GDM1 (cell line): ENCODE measurements around the gene ORAI3.

ENCODE experiments used
- DNase-seq: peaks from one replicate; lab custom pipeline; 2025; lab: John Stamatoyannopoulos, UW

Gene ORAI3

DNA sequence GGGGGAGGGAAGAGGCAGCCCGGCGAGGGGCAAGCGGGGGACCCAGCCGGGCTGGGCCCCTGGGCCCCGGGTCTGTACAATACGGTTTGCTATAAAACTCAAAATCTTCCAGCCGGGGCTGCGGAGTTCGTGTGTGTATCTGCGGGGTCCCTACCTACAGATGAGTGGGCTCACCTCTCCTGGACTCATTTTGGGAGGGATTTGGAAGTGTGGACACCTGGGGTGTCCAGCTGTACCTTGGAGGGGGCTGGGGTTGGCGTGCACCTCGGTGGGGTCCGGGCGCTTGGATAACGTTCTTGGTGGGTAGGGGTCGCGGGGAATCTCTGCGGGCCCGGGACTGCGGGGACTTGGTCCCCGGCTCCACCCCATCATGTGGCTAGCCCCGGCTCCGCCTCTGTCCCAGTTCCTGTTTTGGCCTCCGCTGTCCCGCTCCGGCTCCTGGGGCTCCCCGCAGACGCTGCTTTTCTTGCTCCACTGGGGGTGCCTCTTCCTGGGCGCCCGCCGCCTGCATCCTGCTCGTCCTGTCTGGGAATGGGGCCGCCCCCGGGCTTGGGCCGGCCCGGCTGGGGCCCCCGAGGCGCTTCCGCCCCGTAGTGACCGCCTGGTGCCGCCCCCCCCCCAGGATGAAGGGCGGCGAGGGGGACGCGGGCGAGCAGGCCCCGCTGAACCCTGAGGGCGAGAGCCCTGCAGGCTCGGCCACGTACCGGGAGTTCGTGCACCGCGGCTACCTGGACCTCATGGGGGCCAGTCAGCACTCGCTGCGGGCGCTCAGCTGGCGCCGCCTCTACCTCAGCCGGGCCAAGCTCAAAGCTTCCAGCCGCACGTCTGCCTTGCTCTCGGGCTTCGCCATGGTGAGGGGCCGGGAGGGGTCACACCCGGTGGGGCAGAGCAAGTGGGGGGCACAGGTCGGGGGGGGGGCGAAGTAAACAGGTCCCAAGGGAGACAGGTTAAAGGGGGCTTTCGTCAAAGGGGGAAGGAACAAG is at the start of gene ORAI3:
TSS of gene ORAI3 (plus strand) at position 402 of the 983 bp plus-strand sequence. CDS start at position 624, 222 bp downstream.
- DNase-seq = peak; percentile 55

DNA sequence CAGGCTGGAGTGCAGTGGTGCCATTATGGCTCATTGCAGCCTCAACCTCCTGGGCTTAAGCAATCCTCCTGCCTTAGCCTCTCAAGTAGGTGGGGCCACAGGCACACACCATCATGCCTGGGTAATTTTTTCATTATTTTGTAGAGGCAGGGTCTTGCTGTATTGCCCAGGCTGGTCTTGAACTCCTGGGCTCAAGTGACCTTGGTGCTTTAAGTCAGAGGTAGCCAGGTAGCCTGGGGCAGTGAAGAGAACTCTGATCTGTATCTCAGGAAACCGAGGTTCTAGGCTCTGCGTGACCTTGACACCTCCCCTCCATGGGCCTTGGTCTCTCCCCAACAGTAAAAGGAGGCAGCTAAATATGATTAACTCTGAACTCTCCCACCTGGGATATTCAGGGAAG is 49.1 kb upstream of the ORAI3 start:
- DNase-seq = no peak

DNA sequence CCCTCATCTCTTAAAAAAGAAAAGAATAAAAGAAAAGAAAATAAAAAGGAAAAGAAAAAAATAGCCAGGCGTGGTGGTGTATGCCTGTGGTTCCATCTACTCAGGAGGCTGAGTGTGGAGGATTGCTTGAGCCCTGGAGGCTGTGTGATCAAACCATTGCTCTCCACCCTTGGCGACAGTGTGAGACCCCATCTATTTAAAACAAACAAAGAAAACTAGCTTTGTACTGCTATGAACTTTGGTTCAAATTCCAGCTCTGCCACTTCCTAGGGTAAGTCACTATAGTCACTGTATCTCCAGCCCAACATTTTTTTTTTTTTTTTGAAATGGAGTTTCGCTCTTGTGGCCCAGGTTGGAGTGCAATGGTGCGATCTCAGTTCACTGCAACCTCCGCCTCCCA is 48.3 kb upstream of the ORAI3 start:
- no peak for DNase-seq

DNA sequence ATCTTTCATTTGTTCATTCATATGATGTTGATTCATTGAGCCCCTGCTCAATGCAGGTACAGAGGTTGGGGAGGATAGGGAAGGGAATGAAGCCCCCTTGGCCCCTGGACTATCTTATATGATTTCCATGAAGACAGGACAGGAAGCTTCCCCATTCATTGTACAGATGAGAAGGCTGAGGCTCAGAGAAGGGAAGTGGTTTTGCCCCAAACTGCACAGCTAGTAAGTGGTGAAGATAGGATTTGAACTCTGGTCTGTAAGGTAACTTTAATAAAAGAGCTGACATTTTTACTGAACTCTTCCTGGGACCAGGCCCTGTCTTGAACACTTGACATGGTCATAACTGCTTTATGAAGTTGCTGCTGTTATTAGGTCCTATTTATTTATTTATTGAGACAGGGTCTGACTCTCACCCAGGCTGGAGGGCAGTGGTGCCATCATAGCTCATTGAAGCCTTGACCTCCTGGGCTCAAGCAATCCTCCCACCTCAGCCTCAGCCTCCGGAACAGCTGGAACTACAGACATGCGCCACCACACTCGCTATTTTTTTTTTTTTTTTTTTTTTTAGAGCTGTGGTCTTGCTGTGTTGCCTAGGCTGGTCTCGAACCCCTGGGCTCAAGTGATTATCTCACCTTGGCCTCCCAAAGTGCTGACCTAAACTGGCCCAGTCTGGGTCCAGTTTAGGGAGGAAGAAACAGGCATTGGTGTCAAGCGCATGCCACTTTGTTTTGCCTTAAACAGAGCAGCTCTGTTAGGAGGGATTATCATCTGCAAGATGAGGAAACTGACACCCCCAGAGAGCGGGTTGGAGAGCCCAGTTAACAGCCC is 47.5 kb upstream of the ORAI3 start:
- DNase-seq = no peak

DNA sequence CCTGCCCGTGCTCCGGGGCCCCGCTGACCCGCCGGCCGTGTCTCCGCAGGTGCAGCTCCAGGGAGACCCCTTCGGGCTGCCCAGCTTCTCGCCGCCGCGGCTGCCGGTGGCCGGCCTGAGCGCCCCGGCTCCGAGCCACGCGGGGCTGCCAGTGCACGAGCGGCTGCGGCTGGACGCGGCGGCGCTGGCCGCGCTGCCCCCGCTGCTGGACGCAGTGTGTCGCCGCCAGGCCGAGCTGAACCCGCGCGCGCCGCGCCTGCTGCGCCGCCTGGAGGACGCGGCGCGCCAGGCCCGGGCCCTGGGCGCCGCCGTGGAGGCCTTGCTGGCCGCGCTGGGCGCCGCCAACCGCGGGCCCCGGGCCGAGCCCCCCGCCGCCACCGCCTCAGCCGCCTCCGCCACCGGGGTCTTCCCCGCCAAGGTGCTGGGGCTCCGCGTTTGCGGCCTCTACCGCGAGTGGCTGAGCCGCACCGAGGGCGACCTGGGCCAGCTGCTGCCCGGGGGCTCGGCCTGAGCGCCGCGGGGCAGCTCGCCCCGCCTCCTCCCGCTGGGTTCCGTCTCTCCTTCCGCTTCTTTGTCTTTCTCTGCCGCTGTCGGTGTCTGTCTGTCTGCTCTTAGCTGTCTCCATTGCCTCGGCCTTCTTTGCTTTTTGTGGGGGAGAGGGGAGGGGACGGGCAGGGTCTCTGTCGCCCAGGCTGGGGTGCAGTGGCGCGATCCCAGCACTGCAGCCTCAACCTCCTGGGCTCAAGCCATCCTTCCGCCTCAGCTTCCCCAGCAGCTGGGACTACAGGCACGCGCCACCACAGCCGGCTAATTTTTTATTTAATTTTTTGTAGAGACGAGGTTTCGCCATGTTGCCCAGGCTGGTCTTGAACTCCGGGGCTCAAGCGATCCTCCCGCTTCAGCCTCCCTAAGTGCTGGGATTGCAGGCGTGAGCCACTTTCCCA is 46.6 kb upstream of the ORAI3 start:
- peak; percentile 67 for DNase-seq

DNA sequence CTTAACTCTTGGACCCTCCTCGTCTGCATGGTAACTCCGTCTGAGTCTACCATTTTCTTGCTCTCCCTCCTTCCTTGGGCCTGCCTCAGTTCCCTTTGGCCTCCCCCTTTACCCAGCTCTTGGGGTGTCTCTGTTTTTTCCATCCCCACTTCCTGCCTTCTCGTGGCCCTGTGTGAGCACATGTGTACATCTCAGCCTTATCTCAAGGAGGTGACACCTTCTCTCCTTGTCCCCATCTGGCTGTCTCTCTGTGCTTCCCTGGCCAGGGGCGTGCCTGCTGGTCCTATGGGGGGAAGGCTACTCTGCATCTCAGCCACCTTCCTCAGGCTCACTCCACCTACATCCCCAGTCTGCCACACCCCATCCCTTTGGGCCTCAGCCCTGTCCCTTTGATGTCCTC is 45.9 kb upstream of the ORAI3 start:
- DNase-seq = no peak

DNA sequence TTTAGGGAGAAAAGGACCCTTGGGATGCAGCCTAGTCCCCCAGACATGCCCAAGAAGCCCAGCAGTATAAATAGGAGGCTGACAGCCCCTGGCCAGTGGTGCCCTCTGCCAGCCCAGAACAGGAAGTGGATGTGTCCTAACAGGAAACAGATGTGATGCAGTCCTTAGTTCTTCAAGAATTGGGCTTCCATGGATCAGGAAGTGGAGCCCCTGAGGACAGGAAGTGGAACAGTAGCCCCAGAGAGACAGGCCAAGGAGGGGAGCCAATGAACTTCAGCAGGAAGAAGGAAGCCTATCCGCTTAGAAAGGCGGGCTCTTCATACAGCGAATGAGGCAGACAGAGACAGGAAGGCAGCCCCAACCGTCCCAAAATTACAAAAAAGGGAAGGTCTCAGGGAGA is 45.3 kb upstream of the ORAI3 start:
- peak; percentile 94 for DNase-seq

DNA sequence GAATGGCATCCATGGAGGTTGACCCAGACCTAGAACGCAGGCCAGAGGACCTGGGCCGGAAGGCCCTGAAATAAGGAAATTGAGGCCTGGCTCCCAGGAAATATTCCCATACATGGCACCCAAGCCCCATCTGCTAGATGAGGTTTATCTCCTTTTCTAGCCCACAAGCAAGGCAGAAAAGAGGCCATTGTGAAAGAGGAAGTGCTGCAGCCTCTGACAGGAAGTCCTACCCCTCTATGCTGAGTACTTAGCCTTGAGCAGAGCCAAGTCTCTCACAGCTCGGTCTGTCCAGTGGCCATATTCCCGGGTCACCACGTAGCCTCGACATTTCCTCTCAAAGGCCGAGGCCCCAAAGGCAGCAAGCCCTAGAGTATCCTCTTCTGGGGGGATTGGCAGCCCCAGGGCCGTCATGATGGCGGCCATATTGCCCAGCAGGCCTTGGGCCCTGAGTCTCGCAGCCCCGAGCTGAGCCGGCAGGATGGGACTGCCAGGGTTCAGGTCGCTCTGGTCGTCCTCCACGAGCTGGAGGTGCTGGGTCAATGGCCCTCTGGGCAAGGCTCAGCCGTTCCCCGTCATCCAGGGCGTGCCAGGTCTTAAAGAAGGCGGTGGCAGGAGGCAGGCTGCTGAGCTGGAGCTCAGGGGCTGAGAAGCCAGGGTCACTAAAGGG is 44.6 kb upstream of the ORAI3 start:
- DNase-seq = peak; percentile 52

DNA sequence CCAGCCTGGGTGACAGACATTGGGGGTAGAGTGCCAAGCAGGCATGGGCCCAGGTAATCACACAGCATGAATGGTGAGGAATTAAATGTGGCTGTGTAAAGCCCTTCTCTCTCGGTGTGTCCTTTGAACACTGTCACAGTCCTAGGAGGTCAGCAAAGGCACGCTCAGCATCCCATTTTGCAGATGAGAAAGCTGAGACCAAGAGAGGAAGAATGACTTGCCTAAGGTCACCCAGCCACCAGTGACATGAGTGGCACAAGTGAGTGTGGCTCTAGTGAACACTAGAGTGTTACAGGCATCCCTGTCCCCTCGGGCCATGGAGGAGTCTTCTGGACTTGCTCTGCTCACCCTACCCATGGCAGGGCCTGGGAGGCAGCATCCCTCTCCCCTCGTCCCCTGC is 41.8 kb upstream of the ORAI3 start:
- DNase-seq = no peak

DNA sequence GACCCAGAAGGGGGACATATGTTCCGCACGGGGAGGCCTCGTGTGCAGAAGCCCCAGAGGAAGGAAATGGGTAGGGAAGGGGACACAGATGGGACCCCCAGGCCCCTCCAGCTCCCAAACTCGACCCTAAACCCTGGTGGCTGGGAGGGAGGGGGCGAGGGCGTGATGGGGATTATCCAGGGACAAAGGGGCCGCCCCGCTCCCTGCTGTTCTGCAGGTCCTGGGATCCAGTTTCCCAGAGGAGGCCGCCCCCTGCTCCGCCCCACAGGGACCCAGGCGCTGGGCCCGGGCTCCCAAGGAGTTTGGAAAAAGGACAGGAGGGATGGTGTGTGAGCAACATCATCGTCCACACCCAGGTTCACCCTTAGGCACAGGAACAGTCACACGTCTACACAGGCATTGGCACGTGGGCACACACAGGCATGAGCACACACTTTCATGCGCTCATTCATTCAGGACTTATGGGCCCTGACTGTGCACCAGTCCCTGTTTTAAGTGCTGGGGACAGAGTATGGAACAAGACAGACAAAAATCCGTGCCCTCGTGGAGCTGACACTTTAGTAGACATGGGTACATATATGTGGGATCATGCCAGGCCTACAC is 38.3 kb upstream of the ORAI3 start:
- DNase-seq = no peak

DNA sequence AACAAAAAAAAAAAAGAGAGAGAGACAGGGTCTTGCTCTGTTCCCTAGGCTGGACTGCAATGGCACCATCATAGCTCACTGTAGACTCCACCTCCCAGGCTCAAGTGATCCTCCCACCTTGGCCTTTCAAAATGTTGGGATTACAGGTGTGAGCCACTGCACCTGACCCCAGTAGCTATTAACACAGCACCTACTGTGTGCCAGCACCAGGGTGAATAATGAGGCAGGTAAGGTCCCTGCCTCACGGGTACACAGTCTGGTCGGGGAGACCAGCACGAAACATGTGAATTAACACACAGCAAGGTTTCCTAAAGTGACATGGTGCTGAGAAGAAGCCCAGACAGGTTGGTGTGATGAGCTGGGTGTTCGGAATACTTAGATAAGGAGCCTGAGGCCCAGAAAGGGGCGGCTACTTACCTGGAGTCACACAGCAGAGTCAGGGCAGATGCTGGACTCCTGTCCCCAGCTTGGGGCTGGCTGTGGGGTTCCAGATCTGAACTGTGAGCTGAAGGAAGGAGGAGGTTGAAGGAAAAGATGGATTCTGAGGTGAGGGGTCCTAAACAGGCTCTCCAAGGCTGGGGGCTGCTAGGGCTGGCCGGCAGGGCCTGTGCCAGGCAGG is 36.0 kb upstream of the ORAI3 start:
- DNase-seq = no peak

DNA sequence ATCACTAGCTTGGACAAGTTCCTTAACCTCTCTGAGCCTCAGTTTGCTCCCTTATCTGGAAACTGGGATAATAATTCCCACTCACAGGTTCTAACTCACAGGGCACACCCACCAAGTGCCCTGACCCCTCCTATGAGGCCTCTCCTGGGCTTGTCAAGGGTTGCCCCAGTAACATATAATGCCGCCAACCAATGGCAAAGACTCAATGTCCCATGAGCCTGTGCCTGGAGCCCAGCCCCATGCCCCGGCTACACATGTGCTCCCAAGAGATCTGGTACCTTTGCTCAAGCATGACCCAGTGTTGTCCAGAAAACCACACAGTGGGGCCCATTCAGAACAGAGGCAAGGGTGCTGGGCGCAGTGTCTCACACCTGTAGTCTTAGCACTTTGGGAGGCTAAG is 34.0 kb upstream of the ORAI3 start:
- DNase-seq = no peak

DNA sequence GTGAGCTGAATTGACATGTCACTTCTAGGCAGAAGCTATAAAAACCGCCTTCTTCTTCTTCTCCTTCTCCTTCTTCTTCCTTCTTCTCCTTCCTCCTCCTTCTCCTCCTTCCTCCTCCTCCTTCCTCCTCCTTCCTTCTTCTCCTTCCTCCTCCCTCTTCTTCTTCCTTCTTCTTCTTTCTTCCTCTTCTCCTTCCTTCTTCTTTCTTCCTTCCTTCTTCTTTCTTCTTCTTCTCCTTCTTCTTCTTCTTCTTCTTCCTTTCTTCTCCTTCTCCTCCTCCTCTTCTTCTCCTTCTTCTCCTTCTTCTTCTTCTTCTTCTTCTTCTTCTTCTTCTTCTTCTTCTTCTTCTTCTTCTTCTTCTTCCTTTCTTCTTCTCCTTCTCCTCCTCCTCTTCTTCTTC is 30.3 kb upstream of the ORAI3 start:
- DNase-seq = no peak

DNA sequence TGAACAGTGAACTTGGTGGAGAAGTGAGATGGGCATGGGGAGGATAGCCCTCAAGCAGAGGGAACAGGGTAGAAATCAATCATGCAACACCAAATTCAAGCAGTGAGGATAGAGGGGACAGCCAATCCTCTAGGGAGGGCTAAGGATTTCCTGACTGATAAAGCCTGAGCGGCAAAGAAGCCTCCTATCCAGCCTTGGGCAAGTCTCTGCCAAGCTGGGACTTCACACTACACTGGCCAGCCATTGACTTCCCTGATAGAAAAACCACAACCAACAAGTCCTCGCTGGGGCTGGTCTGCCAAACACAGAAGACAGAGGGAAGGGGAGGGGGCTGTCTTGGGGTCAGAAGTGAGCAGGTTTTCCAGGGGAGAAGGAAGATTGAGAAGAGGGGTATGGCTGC is 28.0 kb upstream of the ORAI3 start:
- DNase-seq = no peak

DNA sequence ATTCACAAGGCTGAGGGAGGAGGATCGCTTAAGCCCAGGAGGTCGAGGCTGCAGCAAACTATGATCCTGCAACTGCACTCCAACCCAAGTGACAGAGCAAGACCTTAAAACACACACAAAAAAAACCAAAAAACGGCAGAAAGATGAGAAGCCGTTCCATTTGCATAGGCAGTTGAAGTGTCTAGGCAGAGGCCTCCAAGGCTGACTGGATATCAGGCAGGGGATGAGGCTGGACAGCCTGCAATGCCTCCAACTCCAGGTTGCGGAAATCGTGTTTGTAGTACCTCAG is 27.5 kb upstream of the ORAI3 start:
- no peak for DNase-seq

DNA sequence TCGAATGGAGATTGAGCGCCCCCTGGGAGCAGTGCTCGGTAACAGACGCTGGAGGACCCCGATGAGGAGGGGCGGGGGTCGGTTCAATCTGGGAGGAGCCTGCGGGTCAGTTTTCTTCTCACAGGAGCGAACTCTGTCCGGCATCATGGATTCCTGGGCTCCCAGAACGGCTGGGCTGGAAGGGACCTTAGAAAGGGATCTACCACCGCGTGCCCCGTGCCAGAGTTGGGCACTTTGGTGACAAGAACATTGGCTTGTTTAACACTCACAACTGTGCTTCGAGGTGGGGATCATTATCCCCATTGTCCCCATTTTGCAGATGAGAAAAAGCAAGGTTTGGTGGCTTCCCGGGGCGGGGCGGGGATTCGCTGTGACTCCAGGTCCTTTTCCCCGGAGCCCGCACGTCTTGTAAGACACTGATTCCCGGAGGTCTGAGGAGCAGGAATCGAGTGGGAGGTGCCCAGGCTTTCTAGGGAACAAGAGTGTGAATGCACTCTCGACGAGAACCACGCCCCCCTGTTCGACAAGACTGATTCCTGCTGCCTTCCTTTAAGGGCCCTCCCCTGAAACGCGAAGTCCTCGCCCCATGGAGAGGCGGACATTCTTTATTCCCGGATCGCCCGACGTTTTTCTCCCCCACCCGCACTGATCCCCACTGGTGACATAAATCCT is 27.0 kb upstream of the ORAI3 start:
- peak; percentile 79 for DNase-seq

DNA sequence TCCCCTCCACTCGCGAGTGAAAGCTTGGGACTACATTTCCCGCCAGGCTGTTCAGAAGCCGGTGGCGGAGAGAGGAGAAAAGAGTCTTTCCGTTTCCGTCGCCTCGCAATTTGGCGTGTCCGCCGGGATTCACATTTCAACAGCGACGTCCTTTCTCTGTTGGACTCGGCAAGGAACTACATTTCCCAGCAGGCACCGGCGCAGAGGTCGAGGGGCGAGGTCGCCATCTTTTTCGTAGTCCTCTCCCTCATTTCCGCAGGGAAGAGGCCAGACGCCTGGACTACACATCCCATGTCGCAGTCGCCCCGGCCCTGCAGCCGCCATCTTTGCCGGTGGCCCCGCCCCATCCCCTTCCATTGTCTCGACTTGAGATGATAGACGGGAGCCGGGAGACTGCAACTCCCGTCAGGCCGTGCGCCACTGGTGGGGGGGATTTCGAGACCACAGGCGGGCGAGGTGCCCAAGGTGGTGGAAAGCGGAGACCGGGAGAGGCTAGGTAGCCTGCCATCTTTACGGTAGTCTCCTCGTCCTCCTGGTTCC is 26.4 kb upstream of the ORAI3 start:
- peak; percentile 99 for DNase-seq

DNA sequence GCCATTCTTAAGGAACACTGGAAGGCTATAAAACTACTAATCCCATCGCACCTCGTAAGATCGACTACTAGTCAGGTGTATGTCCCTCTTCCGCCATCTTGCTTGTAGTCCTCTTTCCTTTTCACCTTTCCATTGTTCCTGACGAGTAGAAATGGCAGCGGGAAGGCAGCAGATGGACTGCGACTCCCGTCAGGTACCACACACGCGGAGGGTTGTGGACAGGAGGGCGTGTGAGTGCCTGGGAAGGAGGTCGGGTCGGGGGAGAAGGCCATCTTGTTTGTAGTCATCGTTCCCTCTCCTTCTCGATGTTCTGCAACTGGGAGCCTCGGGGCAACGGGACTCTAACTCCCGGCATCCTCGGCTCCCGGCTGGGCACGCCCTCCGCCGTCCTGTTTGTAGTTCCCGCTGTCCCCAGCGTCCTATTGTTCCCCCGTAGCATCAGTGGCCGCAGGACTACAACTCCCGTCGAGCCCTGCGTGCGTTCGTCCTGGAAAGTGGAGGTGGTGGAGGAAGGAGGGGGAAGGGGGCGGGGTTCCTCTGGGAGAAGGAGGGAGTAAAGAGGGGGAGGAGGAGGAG is 25.8 kb upstream of the ORAI3 start:
- DNase-seq = peak; percentile 99

DNA sequence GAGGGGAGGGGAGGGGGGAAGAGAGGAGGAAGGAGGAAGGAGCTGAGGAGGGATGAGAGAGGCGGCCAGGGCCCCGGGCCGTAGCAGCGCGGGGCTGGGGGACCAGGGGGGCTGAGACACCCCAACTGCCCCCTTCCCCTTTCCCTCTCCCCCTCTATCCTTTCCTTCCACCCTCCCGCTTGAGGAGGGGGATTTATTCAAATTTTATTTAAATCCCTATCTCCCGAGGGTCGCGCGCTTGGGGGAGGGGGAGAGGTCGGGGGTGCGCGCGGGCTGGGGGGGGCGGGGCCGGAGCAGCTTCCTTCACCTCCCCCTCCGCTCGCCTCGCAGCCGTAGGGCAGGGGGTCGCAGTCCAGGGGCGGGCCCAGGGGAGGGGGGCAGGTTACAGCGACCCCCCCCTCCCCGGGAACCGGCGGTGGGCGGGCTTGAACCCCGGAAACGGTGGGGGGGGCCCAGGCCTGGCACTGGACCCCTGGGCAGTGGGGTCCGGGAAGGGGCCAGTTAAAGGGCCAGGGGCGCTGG is 25.3 kb upstream of the ORAI3 start, which contains the start of gene FBXL19:
TSS of gene FBXL19 (plus strand) at position 19 of the 522 bp plus-strand sequence. CDS start 2,183 bp downstream, outside the sequence.
- DNase-seq = no peak
